ENCODE data around the gene RTRAF. TPM values are rescaled to one million over a fixed set of nuclear protein-coding genes. Genes with fewer than 3 reads are reported as not detected.

RTRAF gene
- total and polyA plus RNA-seq, 4 donors, result 21.6 to 119 (median 66.6) TPM

DNA sequence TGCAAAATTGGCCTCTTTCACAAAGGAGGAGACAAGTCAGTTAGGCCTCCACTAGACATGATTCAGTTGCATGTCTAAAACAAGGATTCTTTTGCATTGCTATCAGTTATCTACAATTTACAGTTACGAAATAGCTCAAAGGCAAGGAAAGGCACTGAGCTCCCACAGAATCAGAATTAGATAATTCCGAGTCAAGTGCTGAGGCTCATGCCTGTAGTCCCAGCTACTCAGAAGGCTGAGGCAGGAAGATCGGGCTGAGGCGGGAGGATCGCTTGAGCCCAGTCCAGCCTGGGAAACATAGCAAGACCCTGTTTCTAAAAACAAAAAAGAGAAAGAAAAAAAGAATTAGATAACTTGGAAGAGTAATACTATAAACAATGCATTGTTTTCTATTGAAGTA, 12.3 kb upstream of the RTRAF start:
- 87% methylated on average over 5 of the region's 5 CpGs for WGBS
- H3K36me3 ChIP-seq (ENCODE audit: control insufficient read depth in 4 of 4, insufficient read depth in 3 of 4, low read depth in 1 of 4, low read length in 3 of 4), result no peaks in the 10 kb centered on the region
- H3K9ac ChIP-seq (ENCODE audit: low read depth in 1 of 2, low read length in 2 of 2), result no peak overlapping the region
- no peaks in the 10 kb centered on the region for H3K9me3 ChIP-seq (ENCODE audit: control insufficient read depth in 4 of 4, low read length in 3 of 4)
- peaks cover 0 to 5% (median 1%) of the 10 kb centered on the region in 4 donors for H3K4me1 ChIP-seq (ENCODE audit: control insufficient read depth in 4 of 4, insufficient read depth in 4 of 4, low read length in 3 of 4)
- TF ChIP-seq GABPA (IDR thresholded peaks at IDR 0.05 in 1 of 2, conservative IDR thresholded peaks at IDR 0.05 in 1 of 2), result no peak
- TF ChIP-seq, protein P1, sequence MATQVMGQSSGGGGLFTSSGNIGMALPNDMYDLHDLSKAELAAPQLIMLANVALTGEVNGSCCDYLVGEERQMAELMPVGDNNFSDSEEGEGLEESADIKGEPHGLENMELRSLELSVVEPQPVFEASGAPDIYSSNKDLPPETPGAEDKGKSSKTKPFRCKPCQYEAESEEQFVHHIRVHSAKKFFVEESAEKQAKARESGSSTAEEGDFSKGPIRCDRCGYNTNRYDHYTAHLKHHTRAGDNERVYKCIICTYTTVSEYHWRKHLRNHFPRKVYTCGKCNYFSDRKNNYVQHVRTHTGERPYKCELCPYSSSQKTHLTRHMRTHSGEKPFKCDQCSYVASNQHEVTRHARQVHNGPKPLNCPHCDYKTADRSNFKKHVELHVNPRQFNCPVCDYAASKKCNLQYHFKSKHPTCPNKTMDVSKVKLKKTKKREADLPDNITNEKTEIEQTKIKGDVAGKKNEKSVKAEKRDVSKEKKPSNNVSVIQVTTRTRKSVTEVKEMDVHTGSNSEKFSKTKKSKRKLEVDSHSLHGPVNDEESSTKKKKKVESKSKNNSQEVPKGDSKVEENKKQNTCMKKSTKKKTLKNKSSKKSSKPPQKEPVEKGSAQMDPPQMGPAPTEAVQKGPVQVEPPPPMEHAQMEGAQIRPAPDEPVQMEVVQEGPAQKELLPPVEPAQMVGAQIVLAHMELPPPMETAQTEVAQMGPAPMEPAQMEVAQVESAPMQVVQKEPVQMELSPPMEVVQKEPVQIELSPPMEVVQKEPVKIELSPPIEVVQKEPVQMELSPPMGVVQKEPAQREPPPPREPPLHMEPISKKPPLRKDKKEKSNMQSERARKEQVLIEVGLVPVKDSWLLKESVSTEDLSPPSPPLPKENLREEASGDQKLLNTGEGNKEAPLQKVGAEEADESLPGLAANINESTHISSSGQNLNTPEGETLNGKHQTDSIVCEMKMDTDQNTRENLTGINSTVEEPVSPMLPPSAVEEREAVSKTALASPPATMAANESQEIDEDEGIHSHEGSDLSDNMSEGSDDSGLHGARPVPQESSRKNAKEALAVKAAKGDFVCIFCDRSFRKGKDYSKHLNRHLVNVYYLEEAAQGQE (IDR thresholded peaks at IDR 0.05), result no peak
- no peak for TF ChIP-seq TAF1 (conservative IDR thresholded peaks at IDR 0.05)
- TF ChIP-seq HNF4A (conservative IDR thresholded peaks at IDR 0.05), result no peak
- no peak for TF ChIP-seq JUND (IDR thresholded peaks at IDR 0.05)
- no peak for TF ChIP-seq FOXA1 (IDR thresholded peaks at IDR 0.05)
- TF ChIP-seq, protein P2, sequence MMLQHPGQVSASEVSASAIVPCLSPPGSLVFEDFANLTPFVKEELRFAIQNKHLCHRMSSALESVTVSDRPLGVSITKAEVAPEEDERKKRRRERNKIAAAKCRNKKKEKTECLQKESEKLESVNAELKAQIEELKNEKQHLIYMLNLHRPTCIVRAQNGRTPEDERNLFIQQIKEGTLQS (IDR thresholded peaks at IDR 0.05), result no peak
- TF ChIP-seq SP1 (IDR thresholded peaks at IDR 0.05), result no peak
- TF ChIP-seq FOXA2 (IDR thresholded peaks at IDR 0.05), result no peak
- no peak for TF ChIP-seq NR2F2 (IDR thresholded peaks at IDR 0.05)
- no peak for TF ChIP-seq YY1 (IDR thresholded peaks at IDR 0.05)
- TF ChIP-seq, protein P3, sequence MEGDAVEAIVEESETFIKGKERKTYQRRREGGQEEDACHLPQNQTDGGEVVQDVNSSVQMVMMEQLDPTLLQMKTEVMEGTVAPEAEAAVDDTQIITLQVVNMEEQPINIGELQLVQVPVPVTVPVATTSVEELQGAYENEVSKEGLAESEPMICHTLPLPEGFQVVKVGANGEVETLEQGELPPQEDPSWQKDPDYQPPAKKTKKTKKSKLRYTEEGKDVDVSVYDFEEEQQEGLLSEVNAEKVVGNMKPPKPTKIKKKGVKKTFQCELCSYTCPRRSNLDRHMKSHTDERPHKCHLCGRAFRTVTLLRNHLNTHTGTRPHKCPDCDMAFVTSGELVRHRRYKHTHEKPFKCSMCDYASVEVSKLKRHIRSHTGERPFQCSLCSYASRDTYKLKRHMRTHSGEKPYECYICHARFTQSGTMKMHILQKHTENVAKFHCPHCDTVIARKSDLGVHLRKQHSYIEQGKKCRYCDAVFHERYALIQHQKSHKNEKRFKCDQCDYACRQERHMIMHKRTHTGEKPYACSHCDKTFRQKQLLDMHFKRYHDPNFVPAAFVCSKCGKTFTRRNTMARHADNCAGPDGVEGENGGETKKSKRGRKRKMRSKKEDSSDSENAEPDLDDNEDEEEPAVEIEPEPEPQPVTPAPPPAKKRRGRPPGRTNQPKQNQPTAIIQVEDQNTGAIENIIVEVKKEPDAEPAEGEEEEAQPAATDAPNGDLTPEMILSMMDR (IDR thresholded peaks at IDR 0.05; ENCODE audit: low read depth, low read length, missing input control), result no peak
- TF ChIP-seq, protein P4, sequence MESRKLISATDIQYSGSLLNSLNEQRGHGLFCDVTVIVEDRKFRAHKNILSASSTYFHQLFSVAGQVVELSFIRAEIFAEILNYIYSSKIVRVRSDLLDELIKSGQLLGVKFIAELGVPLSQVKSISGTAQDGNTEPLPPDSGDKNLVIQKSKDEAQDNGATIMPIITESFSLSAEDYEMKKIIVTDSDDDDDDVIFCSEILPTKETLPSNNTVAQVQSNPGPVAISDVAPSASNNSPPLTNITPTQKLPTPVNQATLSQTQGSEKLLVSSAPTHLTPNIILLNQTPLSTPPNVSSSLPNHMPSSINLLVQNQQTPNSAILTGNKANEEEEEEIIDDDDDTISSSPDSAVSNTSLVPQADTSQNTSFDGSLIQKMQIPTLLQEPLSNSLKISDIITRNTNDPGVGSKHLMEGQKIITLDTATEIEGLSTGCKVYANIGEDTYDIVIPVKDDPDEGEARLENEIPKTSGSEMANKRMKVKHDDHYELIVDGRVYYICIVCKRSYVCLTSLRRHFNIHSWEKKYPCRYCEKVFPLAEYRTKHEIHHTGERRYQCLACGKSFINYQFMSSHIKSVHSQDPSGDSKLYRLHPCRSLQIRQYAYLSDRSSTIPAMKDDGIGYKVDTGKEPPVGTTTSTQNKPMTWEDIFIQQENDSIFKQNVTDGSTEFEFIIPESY (IDR thresholded peaks at IDR 0.05), result no peak
- TF ChIP-seq EGR1 (IDR thresholded peaks at IDR 0.05; ENCODE audit: low read depth in 2 of 2), result no peak
- TF ChIP-seq RAD21 (IDR thresholded peaks at IDR 0.05), result no peak
- no peaks in the 10 kb centered on the region for H3K27me3 ChIP-seq (ENCODE audit: control insufficient read depth in 4 of 4, insufficient read depth in 4 of 4, low read length in 3 of 4)
- H3K4me3 ChIP-seq (ENCODE audit: low read depth in 1 of 3, low read length in 3 of 3), result no peak overlapping the region
- no peak overlapping the region for H3K27ac ChIP-seq (ENCODE audit: low read depth in 1 of 2, low read length in 2 of 2)
- DNase-seq (ENCODE audit: low spot score), result no peak

DNA sequence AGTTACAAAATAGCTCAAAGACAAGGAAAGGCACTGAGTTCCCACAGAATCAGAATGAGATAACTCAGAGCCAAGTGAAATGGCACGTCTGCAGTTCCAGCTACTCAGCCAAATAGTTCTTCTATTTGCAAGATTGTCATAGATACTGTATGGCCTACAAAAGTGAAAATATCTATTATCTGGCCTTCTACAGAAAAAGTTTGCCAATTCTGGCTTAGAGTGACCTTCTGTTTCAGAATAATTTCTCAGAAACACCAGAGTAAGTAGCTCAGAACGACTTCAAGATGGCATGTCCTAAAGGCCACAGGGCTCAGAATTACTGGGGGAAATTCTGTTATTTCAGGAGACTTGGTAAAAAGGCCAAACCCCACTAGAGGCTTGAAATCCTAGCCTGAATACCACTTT, 10.7 kb upstream of the RTRAF start:
- Histone ChIP-seq H3K27ac (ENCODE audit: low read depth in 1 of 2, low read length in 2 of 2) (no peak overlapping the region), H3K9ac (ENCODE audit: low read depth in 1 of 2, low read length in 2 of 2) (no peak overlapping the region), H3K4me3 (ENCODE audit: low read depth in 1 of 3, low read length in 3 of 3) (no peak overlapping the region), H3K36me3 (ENCODE audit: control insufficient read depth in 4 of 4, insufficient read depth in 3 of 4, low read depth in 1 of 4, low read length in 3 of 4) (no peaks in the 10 kb centered on the region), H3K4me1 (ENCODE audit: control insufficient read depth in 4 of 4, insufficient read depth in 4 of 4, low read length in 3 of 4) (peaks cover 0 to 5% (median 1%) of the 10 kb centered on the region in 4 donors), H3K9me3 (ENCODE audit: control insufficient read depth in 4 of 4, low read length in 3 of 4) (no peaks in the 10 kb centered on the region), H3K27me3 (ENCODE audit: control insufficient read depth in 4 of 4, insufficient read depth in 4 of 4, low read length in 3 of 4) (no peaks in the 10 kb centered on the region)
- DNase-seq (ENCODE audit: low spot score), result no peak
- 47% methylated on average over 2 of the region's 2 CpGs for whole genome bisulfite sequencing
- no peak for TF ChIP-seq GABPA (IDR thresholded peaks at IDR 0.05 in 1 of 2, conservative IDR thresholded peaks at IDR 0.05 in 1 of 2)
- TF ChIP-seq FOXA1 (IDR thresholded peaks at IDR 0.05), result no peak
- TF ChIP-seq RAD21 (IDR thresholded peaks at IDR 0.05), result no peak
- TF ChIP-seq, protein P4 (IDR thresholded peaks at IDR 0.05), result no peak
- TF ChIP-seq TAF1 (conservative IDR thresholded peaks at IDR 0.05), result no peak
- no peak for TF ChIP-seq FOXA2 (IDR thresholded peaks at IDR 0.05)
- TF ChIP-seq, protein P1 (IDR thresholded peaks at IDR 0.05), result no peak
- no peak for TF ChIP-seq RXRA (IDR thresholded peaks at IDR 0.05)
